HCT116 (cell line): ENCODE data around the gene PLCH2. TPM values are rescaled to one million over a fixed set of nuclear protein-coding genes. Genes with fewer than 3 reads are reported as not detected.

Source experiments
- ATAC-seq: fragments of 200-7000 bp; cut with Tn5 transposase; 2 replicates; pipeline ENCODE4 v1.9.1; 2020; ENCODE audit warnings: mild to moderate bottlenecking, moderate library complexity
- BruUV-seq: library from RNA; stranded (reverse); fragments of 400-500 nt; replicated peaks from 2 replicates; lab custom pipeline; 2021; lab: Mats Ljungman, UMichigan
- CTCF ChIA-PET: fragments of 300-600 bp; sonication (Branson Sonifier 250); formaldehyde crosslinking; loops from one replicate; lab custom pipeline; 2021; ENCODE audit warnings: antibody characterized with exemption; lab: Charles Lee
- POLR2A ChIA-PET: fragments of 300-600, 350-600 bp; sonication (Branson Sonifier 250); formaldehyde crosslinking; loops from one replicate; lab custom pipeline; 2021; ENCODE audit warnings: antibody characterized with exemption; lab: Charles Lee
- RAD21 ChIA-PET, 2 experiments: fragments of 300-600 bp; sonication (Branson Sonifier 250); formaldehyde crosslinking; loops; one replicate each; lab custom pipeline; 2023; ENCODE audit warnings: low total read pairs in 2 of 2; ENCODE audit not compliant: uncharacterized antibody in 2 of 2, unreplicated experiment in 2 of 2, low non-redundant PET in 1 of 2; lab: Charles Lee
- DNase-seq: peaks from one replicate; pipeline ENCODE4 v3.0.0-alpha.2; 2010; ENCODE audit warnings: low read depth, low spot score
- H2AFZ ChIP-seq: fragments of 200-600 bp; shearing (Covaris generic), sonication (generic); 2 replicates; pipeline ENCODE4 v1.6.1; 2017; ENCODE audit warnings: low read depth, mixed run types, mixed read lengths, antibody characterized with exemption, low read length; ENCODE audit not compliant: poor library complexity, severe bottlenecking
- H3K27ac ChIP-seq: 2 replicates; pipeline ENCODE4 v1.5.1; 2012; ENCODE audit warnings: low read depth, low read length
- H3K27me3 ChIP-seq: fragments of 200-600 bp; sonication (generic); 2 replicates; pipeline ENCODE4 v1.6.1; 2016; ENCODE audit warnings: mixed run types, low read length, mixed read lengths; ENCODE audit not compliant: insufficient read depth
- H3K36me3 ChIP-seq, 2 experiments: fragments of 200-500 bp in 1 of 2; fragments of 200-600 bp in 1 of 2; sonication (Bioruptor generic) in 1 of 2; sonication (generic) in 1 of 2; 2 replicates each; pipeline versions ENCODE4 v1.5.1 to v1.6.1; 2014 to 2016; ENCODE audit warnings: low read length in 2 of 2, inconsistent platforms in 1 of 2, mixed read lengths in 1 of 2, mixed run types in 1 of 2; ENCODE audit not compliant: insufficient read depth in 2 of 2, control insufficient read depth in 1 of 2
- H3K4me1 ChIP-seq, 2 experiments: fragments of 200-600 bp in 1 of 2; sonication (generic) in 1 of 2; 2 replicates each; pipeline versions ENCODE4 v1.5.1 to v1.6.1; 2012 to 2017; ENCODE audit warnings: low read length in 2 of 2, inconsistent platforms in 1 of 2, mild to moderate bottlenecking in 1 of 2, mixed read lengths in 1 of 2, mixed run types in 1 of 2, moderate library complexity in 1 of 2; ENCODE audit not compliant: insufficient read depth in 2 of 2, control insufficient read depth in 1 of 2
- H3K4me2 ChIP-seq: fragments of 200-600 bp; sonication (generic); 2 replicates; pipeline ENCODE4 v1.6.1; 2017; ENCODE audit warnings: mixed run types, low read length, mixed read lengths
- H3K4me3 ChIP-seq, 2 experiments: fragments of 200-600 bp in 1 of 2; sonication (generic) in 1 of 2; replicated peaks in 1 of 2; 2 replicates each; pipeline ENCODE4 v1.5.1; 2011 to 2016; ENCODE audit warnings: low read length in 2 of 2, control low read depth in 1 of 2, low read depth in 1 of 2, mild to moderate bottlenecking in 1 of 2, mixed read lengths in 1 of 2, mixed run types in 1 of 2
- H3K79me2 ChIP-seq: fragments of 200-600 bp; sonication (generic); 2 replicates; pipeline ENCODE4 v1.6.1; 2017; ENCODE audit warnings: mild to moderate bottlenecking, mixed run types, low read length, moderate library complexity, mixed read lengths; ENCODE audit not compliant: insufficient read depth
- H3K9ac ChIP-seq: fragments of 200-600 bp; sonication (generic); 2 replicates; pipeline ENCODE4 v1.6.1; 2016; ENCODE audit warnings: low read length, mixed read lengths
- H3K9me2 ChIP-seq: fragments of 200-600 bp; sonication (generic), shearing (Covaris generic); 2 replicates; pipeline ENCODE4 v1.6.1; 2017; ENCODE audit warnings: mixed run types, mild to moderate bottlenecking, moderate library complexity; ENCODE audit not compliant: insufficient read depth
- H3K9me3 ChIP-seq, 2 experiments: fragments of 200-500 bp in 1 of 2; fragments of 200-600 bp in 1 of 2; sonication (Bioruptor generic) in 1 of 2; sonication (generic) in 1 of 2; 2 replicates each; pipeline ENCODE4 v1.6.1; 2014 to 2017; ENCODE audit warnings: low read length in 2 of 2, mixed read lengths in 2 of 2, inconsistent platforms in 1 of 2, low read depth in 1 of 2, mild to moderate bottlenecking in 1 of 2, mixed run types in 1 of 2, moderate library complexity in 1 of 2; ENCODE audit not compliant: control insufficient read depth in 1 of 2, insufficient read depth in 1 of 2
- H4K20me1 ChIP-seq: fragments of 200-600 bp; sonication (generic), shearing (Covaris generic); 2 replicates; pipeline ENCODE4 v1.6.1; 2017; ENCODE audit warnings: mixed run types, mild to moderate bottlenecking, moderate library complexity; ENCODE audit not compliant: insufficient read depth
- CEBPB ChIP-seq: IDR thresholded peaks from 2 replicates; pipeline ENCODE4 v1.6.1; 2012; ENCODE audit warnings: low read depth
- EGR1 ChIP-seq: IDR thresholded peaks from 2 replicates; pipeline ENCODE4 v1.6.1; 2012; ENCODE audit warnings: low read depth
- ELF1 ChIP-seq: IDR thresholded peaks from 2 replicates; pipeline ENCODE4 v1.6.1; 2012; ENCODE audit warnings: low read depth, borderline replicate concordance
- EZH2 ChIP-seq: fragments of 200-600 bp; sonication (generic); IDR thresholded peaks from 2 replicates; pipeline ENCODE4 v1.6.1; 2017; ENCODE audit warnings: antibody characterized with exemption, mixed run types
- EZH2phosphoT487 ChIP-seq: fragments of 200-600 bp; IDR thresholded peaks from 2 replicates; pipeline ENCODE4 v1.6.1; 2018; ENCODE audit warnings: antibody characterized with exemption, borderline replicate concordance
- JUND ChIP-seq: IDR thresholded peaks from 2 replicates; pipeline ENCODE4 v1.6.1; 2012
- POLR2AphosphoS5 ChIP-seq: IDR thresholded peaks from 2 replicates; pipeline ENCODE4 v1.6.1; 2011; ENCODE audit warnings: mild to moderate bottlenecking, low read depth, low read length, moderate library complexity
- RAD21 ChIP-seq: IDR thresholded peaks from 2 replicates; pipeline ENCODE4 v1.6.1; 2012; ENCODE audit warnings: low read depth, mild to moderate bottlenecking
- SIN3A ChIP-seq: IDR thresholded peaks from 2 replicates; pipeline ENCODE4 v1.6.1; 2012; ENCODE audit warnings: low read depth
- SP1 ChIP-seq: IDR thresholded peaks from 2 replicates; pipeline ENCODE4 v1.6.1; 2012; ENCODE audit warnings: low read depth
- SRF ChIP-seq: IDR thresholded peaks from 2 replicates; pipeline ENCODE4 v1.6.1; 2012; ENCODE audit warnings: low read depth
- TCF7L2 ChIP-seq: IDR thresholded peaks from 2 replicates; pipeline ENCODE4 v1.7.0; 2011; ENCODE audit warnings: borderline replicate concordance, inconsistent platforms; ENCODE audit not compliant: insufficient read depth, insufficient read length; ENCODE audit errors: extremely low read depth
- ZFX ChIP-seq: fragments of 450-650 bp; IDR thresholded peaks from 2 replicates; pipeline ENCODE4 v1.6.1; 2017
- ZNF274 ChIP-seq: fragments of 200-500 bp; sonication (Bioruptor generic); IDR thresholded peaks from 2 replicates; pipeline ENCODE4 v1.6.1; 2014; ENCODE audit warnings: mild to moderate bottlenecking, low read depth, low read length, inconsistent platforms
- intact Hi-C: fragments of 100-400 bp; cut with micrococcal nuclease; formaldehyde crosslinking; loops from 2 replicates; pipeline ENCODE4 v1.10.0; 2022
- total RNA-seq: library from RNA; stranded (reverse); gene quantifications from one replicate; pipeline ENCODE4 v1.2.1, GENCODE V29; 2021; ENCODE audit not compliant: unreplicated experiment
- TF ChIP-seq, protein P1 (sequence below): IDR thresholded peaks from 2 replicates; pipeline ENCODE4 v1.6.1; 2011; ENCODE audit warnings: mild to moderate bottlenecking, low read length, moderate library complexity; ENCODE audit not compliant: insufficient replicate concordance; ENCODE audit errors: extremely low read depth
- TF ChIP-seq, protein P2 (sequence below): IDR thresholded peaks from 2 replicates; pipeline ENCODE4 v1.6.1; 2012; ENCODE audit warnings: low read depth
- TF ChIP-seq, protein P3 (sequence below), 3 experiments: fragments of 200-600 bp in 1 of 3; sonication (generic) in 1 of 3; IDR thresholded peaks in 2 of 3; conservative IDR thresholded peaks in 1 of 3; 2 replicates each; pipeline ENCODE4 v1.5.1; 2012 to 2017; ENCODE audit warnings: low read depth in 2 of 3, low read length in 2 of 3, antibody characterized with exemption in 1 of 3, borderline replicate concordance in 1 of 3, control low read depth in 1 of 3, mild to moderate bottlenecking in 1 of 3, mixed read lengths in 1 of 3, mixed run types in 1 of 3, moderate library complexity in 1 of 3; ENCODE audit not compliant: insufficient read depth in 1 of 3
- TF ChIP-seq, protein P4 (sequence below): IDR thresholded peaks from 2 replicates; pipeline ENCODE4 v1.6.1; 2012
- TF ChIP-seq, protein P5 (sequence below): IDR thresholded peaks from 2 replicates; pipeline ENCODE4 v1.6.1; 2012

Gene PLCH2
- total RNA-seq, 1 experiment from 2014 or later = 2.0 TPM

DNA sequence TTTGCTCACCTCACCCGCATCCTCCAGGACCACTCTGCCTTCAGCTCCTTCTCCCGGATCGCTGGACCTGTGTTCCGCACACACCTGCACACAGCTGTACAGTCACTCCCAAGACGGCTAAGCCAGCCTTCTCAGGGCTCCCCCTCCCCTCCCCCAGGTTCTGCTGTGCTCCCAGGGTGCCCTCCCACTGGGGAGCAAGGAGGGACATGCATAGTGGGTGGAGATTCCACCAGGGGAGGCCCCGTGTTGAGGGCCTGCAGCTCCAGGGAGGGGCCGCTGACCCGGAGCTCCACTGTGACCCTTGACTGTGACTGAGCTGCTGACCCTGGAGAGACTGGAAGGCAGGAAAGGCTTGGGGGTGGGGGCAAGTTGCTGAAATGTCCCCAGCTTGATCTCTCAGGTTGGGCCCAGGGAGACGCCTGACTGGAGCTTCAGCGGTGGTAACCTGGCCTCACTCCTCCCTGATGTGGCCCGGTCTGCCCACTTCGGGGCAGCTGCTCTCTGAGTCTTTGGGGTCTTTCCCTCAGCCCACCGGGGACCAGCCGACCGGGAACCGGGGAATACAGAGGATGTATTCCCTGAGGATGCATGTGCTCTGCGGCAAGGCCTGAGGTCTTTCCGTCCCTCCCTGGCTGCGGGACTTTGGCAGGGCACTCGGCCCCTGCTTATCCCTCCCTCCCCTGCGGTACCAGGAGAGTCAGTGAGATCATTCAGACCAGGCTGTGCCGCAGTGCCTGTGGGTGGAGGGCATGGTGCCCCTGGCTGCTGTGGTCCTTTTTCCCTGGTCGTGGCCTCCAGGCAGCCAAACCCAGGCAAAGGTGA, 28.6 kb upstream of the PLCH2 start:
- no TSS peak for BruUV-seq
- no peak for ATAC-seq
- no peak overlapping the region for H2AFZ ChIP-seq
- no peak overlapping the region for H3K4me3 ChIP-seq
- ChIA-PET CTCF (no interaction called here), RAD21 (no interaction called here), POLR2A (no interaction called here)
- H4K20me1 ChIP-seq = no peaks in the 10 kb centered on the region
- H3K79me2 ChIP-seq = no peaks in the 10 kb centered on the region
- intact Hi-C loops = no loop called here
- H3K27ac ChIP-seq = no peak overlapping the region
- no peaks in the 10 kb centered on the region for H3K27me3 ChIP-seq
- no peaks in the 10 kb centered on the region for H3K9me3 ChIP-seq
- TF ChIP-seq RAD21 (no peak), EGR1 (no peak), EZH2 (no peak), JUND (no peak), ZFX (no peak), ELF1 (no peak), CEBPB (no peak), ZNF274 (no peak), SRF (no peak), POLR2AphosphoS5 (no peak), SIN3A (no peak), TCF7L2 (no peak), SP1 (no peak), EZH2phosphoT487 (no peak)
- TF ChIP-seq, protein P1, sequence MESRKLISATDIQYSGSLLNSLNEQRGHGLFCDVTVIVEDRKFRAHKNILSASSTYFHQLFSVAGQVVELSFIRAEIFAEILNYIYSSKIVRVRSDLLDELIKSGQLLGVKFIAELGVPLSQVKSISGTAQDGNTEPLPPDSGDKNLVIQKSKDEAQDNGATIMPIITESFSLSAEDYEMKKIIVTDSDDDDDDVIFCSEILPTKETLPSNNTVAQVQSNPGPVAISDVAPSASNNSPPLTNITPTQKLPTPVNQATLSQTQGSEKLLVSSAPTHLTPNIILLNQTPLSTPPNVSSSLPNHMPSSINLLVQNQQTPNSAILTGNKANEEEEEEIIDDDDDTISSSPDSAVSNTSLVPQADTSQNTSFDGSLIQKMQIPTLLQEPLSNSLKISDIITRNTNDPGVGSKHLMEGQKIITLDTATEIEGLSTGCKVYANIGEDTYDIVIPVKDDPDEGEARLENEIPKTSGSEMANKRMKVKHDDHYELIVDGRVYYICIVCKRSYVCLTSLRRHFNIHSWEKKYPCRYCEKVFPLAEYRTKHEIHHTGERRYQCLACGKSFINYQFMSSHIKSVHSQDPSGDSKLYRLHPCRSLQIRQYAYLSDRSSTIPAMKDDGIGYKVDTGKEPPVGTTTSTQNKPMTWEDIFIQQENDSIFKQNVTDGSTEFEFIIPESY = no peak
- TF ChIP-seq, protein P2, sequence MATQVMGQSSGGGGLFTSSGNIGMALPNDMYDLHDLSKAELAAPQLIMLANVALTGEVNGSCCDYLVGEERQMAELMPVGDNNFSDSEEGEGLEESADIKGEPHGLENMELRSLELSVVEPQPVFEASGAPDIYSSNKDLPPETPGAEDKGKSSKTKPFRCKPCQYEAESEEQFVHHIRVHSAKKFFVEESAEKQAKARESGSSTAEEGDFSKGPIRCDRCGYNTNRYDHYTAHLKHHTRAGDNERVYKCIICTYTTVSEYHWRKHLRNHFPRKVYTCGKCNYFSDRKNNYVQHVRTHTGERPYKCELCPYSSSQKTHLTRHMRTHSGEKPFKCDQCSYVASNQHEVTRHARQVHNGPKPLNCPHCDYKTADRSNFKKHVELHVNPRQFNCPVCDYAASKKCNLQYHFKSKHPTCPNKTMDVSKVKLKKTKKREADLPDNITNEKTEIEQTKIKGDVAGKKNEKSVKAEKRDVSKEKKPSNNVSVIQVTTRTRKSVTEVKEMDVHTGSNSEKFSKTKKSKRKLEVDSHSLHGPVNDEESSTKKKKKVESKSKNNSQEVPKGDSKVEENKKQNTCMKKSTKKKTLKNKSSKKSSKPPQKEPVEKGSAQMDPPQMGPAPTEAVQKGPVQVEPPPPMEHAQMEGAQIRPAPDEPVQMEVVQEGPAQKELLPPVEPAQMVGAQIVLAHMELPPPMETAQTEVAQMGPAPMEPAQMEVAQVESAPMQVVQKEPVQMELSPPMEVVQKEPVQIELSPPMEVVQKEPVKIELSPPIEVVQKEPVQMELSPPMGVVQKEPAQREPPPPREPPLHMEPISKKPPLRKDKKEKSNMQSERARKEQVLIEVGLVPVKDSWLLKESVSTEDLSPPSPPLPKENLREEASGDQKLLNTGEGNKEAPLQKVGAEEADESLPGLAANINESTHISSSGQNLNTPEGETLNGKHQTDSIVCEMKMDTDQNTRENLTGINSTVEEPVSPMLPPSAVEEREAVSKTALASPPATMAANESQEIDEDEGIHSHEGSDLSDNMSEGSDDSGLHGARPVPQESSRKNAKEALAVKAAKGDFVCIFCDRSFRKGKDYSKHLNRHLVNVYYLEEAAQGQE = no peak
- TF ChIP-seq, protein P3, sequence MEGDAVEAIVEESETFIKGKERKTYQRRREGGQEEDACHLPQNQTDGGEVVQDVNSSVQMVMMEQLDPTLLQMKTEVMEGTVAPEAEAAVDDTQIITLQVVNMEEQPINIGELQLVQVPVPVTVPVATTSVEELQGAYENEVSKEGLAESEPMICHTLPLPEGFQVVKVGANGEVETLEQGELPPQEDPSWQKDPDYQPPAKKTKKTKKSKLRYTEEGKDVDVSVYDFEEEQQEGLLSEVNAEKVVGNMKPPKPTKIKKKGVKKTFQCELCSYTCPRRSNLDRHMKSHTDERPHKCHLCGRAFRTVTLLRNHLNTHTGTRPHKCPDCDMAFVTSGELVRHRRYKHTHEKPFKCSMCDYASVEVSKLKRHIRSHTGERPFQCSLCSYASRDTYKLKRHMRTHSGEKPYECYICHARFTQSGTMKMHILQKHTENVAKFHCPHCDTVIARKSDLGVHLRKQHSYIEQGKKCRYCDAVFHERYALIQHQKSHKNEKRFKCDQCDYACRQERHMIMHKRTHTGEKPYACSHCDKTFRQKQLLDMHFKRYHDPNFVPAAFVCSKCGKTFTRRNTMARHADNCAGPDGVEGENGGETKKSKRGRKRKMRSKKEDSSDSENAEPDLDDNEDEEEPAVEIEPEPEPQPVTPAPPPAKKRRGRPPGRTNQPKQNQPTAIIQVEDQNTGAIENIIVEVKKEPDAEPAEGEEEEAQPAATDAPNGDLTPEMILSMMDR (IDR thresholded peaks at IDR 0.05 in 2 of 3, conservative IDR thresholded peaks at IDR 0.05 in 1 of 3; ENCODE audit: borderline replicate concordance in 1 of 3, insufficient read depth in 1 of 3, low read depth in 2 of 3, low read length in 2 of 3) = no peak
- TF ChIP-seq, protein P4, sequence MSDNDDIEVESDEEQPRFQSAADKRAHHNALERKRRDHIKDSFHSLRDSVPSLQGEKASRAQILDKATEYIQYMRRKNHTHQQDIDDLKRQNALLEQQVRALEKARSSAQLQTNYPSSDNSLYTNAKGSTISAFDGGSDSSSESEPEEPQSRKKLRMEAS = no peak
- TF ChIP-seq, protein P5, sequence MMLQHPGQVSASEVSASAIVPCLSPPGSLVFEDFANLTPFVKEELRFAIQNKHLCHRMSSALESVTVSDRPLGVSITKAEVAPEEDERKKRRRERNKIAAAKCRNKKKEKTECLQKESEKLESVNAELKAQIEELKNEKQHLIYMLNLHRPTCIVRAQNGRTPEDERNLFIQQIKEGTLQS = no peak
- DNase-seq = no peak
- no peaks in the 10 kb centered on the region for H3K9me2 ChIP-seq
- H3K36me3 ChIP-seq = no peaks in the 10 kb centered on the region
- H3K9ac ChIP-seq = no peak overlapping the region
- peaks cover 0 to 12% of the 10 kb centered on the region in 2 experiments; a peak in 2 of 4 replicates for H3K4me1 ChIP-seq
- no peak overlapping the region for H3K4me2 ChIP-seq
